ENCODE results near the gene CAST.

Gene CAST

DNA sequence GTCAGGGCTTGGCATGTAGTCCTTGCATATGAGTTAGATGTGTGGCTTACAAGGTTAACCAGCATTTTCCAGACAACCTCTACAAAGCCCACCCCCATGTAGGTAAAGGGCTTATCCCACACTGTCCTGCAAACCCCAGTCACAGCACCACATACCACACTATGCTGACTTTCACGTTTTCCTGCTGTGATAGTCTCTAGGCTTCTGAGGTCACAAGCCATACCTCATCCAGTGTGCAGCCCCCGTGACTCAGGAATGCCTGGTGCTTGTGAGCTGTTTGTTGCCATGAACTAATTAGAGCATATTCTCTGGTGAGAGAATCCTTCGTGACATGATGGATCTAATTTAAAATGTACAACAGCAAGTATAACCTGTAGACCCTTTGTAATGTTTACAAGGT lies 94.8 kb downstream of the CAST start:
- H3K36me3 ChIP-seq = peaks cover 35 to 83% (median 61%) of the 10 kb centered on the region in 11 experiments
- no peak overlapping the region for H3K4me3 ChIP-seq
- H4K20me1 ChIP-seq = peaks cover 0 to 8% (median 0%) of the 10 kb centered on the region in 11 experiments; a peak in 3 of 22 replicates
- H3K4me2 ChIP-seq = no peak overlapping the region
- H3K27me3 ChIP-seq = no peaks in the 10 kb centered on the region
- H3K9me3 ChIP-seq (replicated peaks in 1 of 11) = no peaks in the 10 kb centered on the region
- no peak overlapping the region for H3K9ac ChIP-seq
- no peak overlapping the region for H3K27ac ChIP-seq
- H3K4me1 ChIP-seq = no peaks in the 10 kb centered on the region
- TF ChIP-seq Cebpa-rat (IDR thresholded peaks at IDR 0.05) = no peak

GRCh38 chr5:96758621-96759020 lies 96.4 kb downstream of the CAST start:
- TF ChIP-seq Cebpa-rat (IDR thresholded peaks at IDR 0.05) = no peak
- H3K9me3 ChIP-seq (replicated peaks in 1 of 11) = no peaks in the 10 kb centered on the region
- no peak overlapping the region for H3K4me2 ChIP-seq
- H3K9ac ChIP-seq = no peak overlapping the region
- no peaks in the 10 kb centered on the region for H3K27me3 ChIP-seq
- no peak overlapping the region for H3K27ac ChIP-seq
- H3K4me1 ChIP-seq = no peaks in the 10 kb centered on the region
- H4K20me1 ChIP-seq = peaks cover 0 to 5% (median 0%) of the 10 kb centered on the region in 11 experiments; a peak in 1 of 22 replicates
- peaks cover 41 to 86% (median 69%) of the 10 kb centered on the region in 11 experiments for H3K36me3 ChIP-seq
- H3K4me3 ChIP-seq = no peak overlapping the region

- peaks cover 56 to 86% (median 73%) of the 10 kb centered on the region in 11 experiments for H3K36me3 ChIP-seq
- no peak overlapping the region for H3K4me3 ChIP-seq
- H3K9ac ChIP-seq = no peak overlapping the region
- H3K27ac ChIP-seq = no peak overlapping the region
- H4K20me1 ChIP-seq = peaks cover 0 to 5% (median 0%) of the 10 kb centered on the region in 11 experiments; a peak in 1 of 22 replicates
- no peaks in the 10 kb centered on the region for H3K9me3 ChIP-seq (replicated peaks in 1 of 11)
- no peaks in the 10 kb centered on the region for H3K27me3 ChIP-seq
- no peaks in the 10 kb centered on the region for H3K4me1 ChIP-seq
- TF ChIP-seq Cebpa-rat (IDR thresholded peaks at IDR 0.05) = no peak
- no peak overlapping the region for H3K4me2 ChIP-seq
These were observed 99.4 kb downstream of the CAST start for GRCh38 chr5:96761618-96762017.

- Histone ChIP-seq H3K4me2 (no peak overlapping the region), H3K9me3 (replicated peaks in 1 of 11) (no peaks in the 10 kb centered on the region), H3K36me3 (peaks cover 59 to 86% (median 73%) of the 10 kb centered on the region in 11 experiments), H3K27ac (no peak overlapping the region), H3K4me1 (no peaks in the 10 kb centered on the region), H3K9ac (no peak overlapping the region), H3K27me3 (no peaks in the 10 kb centered on the region), H3K4me3 (no peak overlapping the region), H4K20me1 (no peaks in the 10 kb centered on the region)
- no peak for TF ChIP-seq Cebpa-rat (IDR thresholded peaks at IDR 0.05)
These were observed 100.8 kb downstream of the CAST start for GRCh38 chr5:96763026-96763425.

DNA sequence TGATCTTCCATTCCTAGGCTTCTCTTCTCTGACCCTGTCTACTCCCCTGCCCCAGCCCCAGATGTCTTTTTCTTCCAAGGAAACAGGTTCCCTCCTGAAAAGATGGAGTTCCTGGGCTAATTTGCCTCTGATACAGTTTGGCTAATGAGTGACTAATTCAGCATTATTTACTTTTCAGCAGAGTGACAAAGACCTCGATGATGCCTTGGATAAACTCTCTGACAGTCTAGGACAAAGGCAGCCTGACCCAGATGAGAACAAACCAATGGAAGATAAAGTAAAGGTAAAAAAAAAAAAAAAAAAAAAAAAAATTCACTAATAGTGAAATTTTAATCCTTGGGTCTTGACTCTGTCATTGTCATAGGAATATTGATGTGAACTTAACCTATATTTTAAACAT lies 102.9 kb downstream of the CAST start:
- Histone ChIP-seq H4K20me1 (peaks cover 0 to 7% (median 0%) of the 10 kb centered on the region in 11 experiments; a peak in 1 of 22 replicates), H3K9me3 (replicated peaks in 1 of 11) (no peaks in the 10 kb centered on the region)

DNA sequence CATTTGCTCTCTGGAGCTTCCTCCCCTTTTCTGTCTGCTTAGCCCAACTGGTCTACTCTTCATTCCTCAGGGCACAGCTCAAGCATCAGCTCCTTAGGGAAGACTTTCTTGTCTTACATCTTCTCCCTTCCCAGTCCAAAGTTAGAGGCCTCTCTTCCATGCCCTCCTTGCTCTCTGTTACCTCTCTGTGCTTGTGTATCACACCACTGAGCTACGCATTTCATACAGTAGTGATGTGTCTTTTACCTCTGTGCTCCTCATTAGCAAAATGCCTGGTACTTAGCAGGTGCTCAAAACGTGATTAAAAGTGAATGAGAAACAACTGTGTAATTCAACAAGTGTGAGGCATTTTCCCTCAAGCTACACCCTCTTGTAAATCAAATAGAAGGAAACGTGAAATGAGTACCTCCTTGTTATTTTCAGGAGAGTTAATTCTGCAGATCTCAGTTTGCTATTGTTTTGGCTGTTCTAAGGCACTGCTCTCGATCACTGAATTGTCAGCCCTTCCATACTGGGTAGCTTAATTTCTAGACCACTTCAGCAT lies 106.6 kb downstream of the CAST start:
- Histone ChIP-seq H3K36me3 (peaks cover 97 to 100% (median 99%) of the 10 kb centered on the region in 11 experiments), H3K27me3 (no peaks in the 10 kb centered on the region), H3K9me3 (replicated peaks in 1 of 11) (no peaks in the 10 kb centered on the region), H4K20me1 (peaks cover 0 to 7% (median 0%) of the 10 kb centered on the region in 11 experiments; a peak in 1 of 22 replicates), H3K4me1 (peaks cover 0 to 14% (median 0%) of the 10 kb centered on the region in 10 experiments; a peak in 2 of 20 replicates), H3K4me3 (no peak overlapping the region), H3K27ac (no peak overlapping the region), H3K9ac (no peak overlapping the region), H3K4me2 (no peak overlapping the region)
- TF ChIP-seq Cebpa-rat (IDR thresholded peaks at IDR 0.05) = no peak

More for the DNA sequence above, 102.9 kb downstream of the CAST start:
- Histone ChIP-seq H3K9ac (no peak overlapping the region), H3K27me3 (no peaks in the 10 kb centered on the region), H3K4me2 (no peak overlapping the region), H3K4me3 (no peak overlapping the region), H3K4me1 (no peaks in the 10 kb centered on the region), H3K27ac (no peak overlapping the region), H3K36me3 (peaks cover 78 to 92% (median 82%) of the 10 kb centered on the region in 11 experiments)
- no peak for TF ChIP-seq Cebpa-rat (IDR thresholded peaks at IDR 0.05)

DNA sequence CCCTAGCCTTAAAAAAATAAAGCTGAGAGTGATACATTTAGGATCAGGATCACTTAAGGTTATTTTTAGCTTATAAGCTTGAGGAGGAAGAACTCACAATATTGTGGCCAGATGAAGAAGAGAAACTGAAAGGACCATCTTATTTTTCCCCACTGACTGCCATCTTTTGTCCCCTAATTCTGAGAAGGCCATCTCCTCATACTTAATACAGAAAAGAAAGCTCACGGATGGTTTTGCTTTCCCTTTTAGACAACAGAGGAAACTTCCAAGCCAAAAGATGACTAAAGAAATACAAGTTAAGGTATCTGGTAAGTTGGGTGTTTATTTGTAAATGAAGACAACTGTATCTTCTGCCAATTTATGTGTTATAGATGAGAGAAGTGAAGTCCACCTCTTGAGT lies 109.2 kb downstream of the CAST start:
- H4K20me1 ChIP-seq = peaks cover 0 to 7% (median 0%) of the 10 kb centered on the region in 11 experiments; a peak in 2 of 22 replicates
- no peaks in the 10 kb centered on the region for H3K27me3 ChIP-seq
- no peak overlapping the region for H3K4me3 ChIP-seq
- peaks cover 96 to 100% (median 100%) of the 10 kb centered on the region in 11 experiments for H3K36me3 ChIP-seq
- no peaks in the 10 kb centered on the region for H3K9me3 ChIP-seq (replicated peaks in 1 of 11)
- no peak overlapping the region for H3K27ac ChIP-seq
- peaks cover 0 to 14% (median 0%) of the 10 kb centered on the region in 10 experiments; a peak in 2 of 20 replicates for H3K4me1 ChIP-seq
- no peak for TF ChIP-seq Cebpa-rat (IDR thresholded peaks at IDR 0.05)
- no peak overlapping the region for H3K4me2 ChIP-seq
- no peak overlapping the region for H3K9ac ChIP-seq

- Histone ChIP-seq H3K4me2 (no peak overlapping the region), H3K27ac (no peak overlapping the region), H4K20me1 (peaks cover 0 to 7% (median 0%) of the 10 kb centered on the region in 11 experiments; a peak in 2 of 22 replicates), H3K27me3 (no peaks in the 10 kb centered on the region), H3K4me3 (no peak overlapping the region), H3K9me3 (replicated peaks in 1 of 11) (no peaks in the 10 kb centered on the region), H3K9ac (no peak overlapping the region), H3K4me1 (peaks cover 0 to 14% (median 0%) of the 10 kb centered on the region in 10 experiments; a peak in 2 of 20 replicates), H3K36me3 (peaks cover 96 to 100% (median 100%) of the 10 kb centered on the region in 11 experiments)
- TF ChIP-seq Cebpa-rat (IDR thresholded peaks at IDR 0.05) = no peak
These were observed 109.9 kb downstream of the CAST start for GRCh38 chr5:96772111-96772510.

GRCh38 chr5:96772542-96772941 lies 110.4 kb downstream of the CAST start:
- Histone ChIP-seq H4K20me1 (peaks cover 0 to 7% (median 0%) of the 10 kb centered on the region in 11 experiments; a peak in 2 of 22 replicates), H3K27me3 (no peaks in the 10 kb centered on the region), H3K4me2 (no peak overlapping the region), H3K4me3 (no peak overlapping the region), H3K36me3 (peaks cover 96 to 100% (median 100%) of the 10 kb centered on the region in 11 experiments), H3K4me1 (peaks cover 0 to 14% (median 0%) of the 10 kb centered on the region in 10 experiments; a peak in 2 of 20 replicates), H3K9me3 (replicated peaks in 1 of 11) (no peaks in the 10 kb centered on the region), H3K27ac (no peak overlapping the region), H3K9ac (no peak overlapping the region)
- no peak for TF ChIP-seq Cebpa-rat (IDR thresholded peaks at IDR 0.05)

- no peak overlapping the region for H3K9ac ChIP-seq
- H3K27ac ChIP-seq = no peak overlapping the region
- H3K4me1 ChIP-seq = peaks cover 0 to 14% (median 0%) of the 10 kb centered on the region in 10 experiments; a peak in 2 of 20 replicates
- no peaks in the 10 kb centered on the region for H3K9me3 ChIP-seq (replicated peaks in 1 of 11)
- no peaks in the 10 kb centered on the region for H3K27me3 ChIP-seq
- peaks cover 96 to 100% (median 100%) of the 10 kb centered on the region in 11 experiments for H3K36me3 ChIP-seq
- H3K4me3 ChIP-seq = no peak overlapping the region
- no peak for TF ChIP-seq Cebpa-rat (IDR thresholded peaks at IDR 0.05)
- no peak overlapping the region for H3K4me2 ChIP-seq
- no peaks in the 10 kb centered on the region; a peak in 3 of 22 replicates for H4K20me1 ChIP-seq
These were observed 112.9 kb downstream of the CAST start for GRCh38 chr5:96775050-96775449.

Data from BLaER1 treated with 17β-estradiol and CSF1 and Interleukin-3, amounts not matched to agents 10 nM and 100 nM (cell line).